GM21529 (cell line): Measurements from ENCODE around the gene DIMT1.

Experiments
- ATAC-seq: cut with Tn5 transposase; IDR thresholded peaks from one replicate; pipeline ENCODE4 v1.9.1; 2021; ENCODE audit not compliant: unreplicated experiment

Gene DIMT1

GRCh38 chr5:62403411-62404250 is at the start of gene DIMT1:
TSS of gene DIMT1 (minus strand) at chr5:62403905. CDS start at chr5:62403772, 133 bp downstream.
- ATAC-seq = peak; percentile 95

GRCh38 chr5:62450259-62450658 is 46.6 kb upstream of the DIMT1 start:
- ATAC-seq = no peak

DNA sequence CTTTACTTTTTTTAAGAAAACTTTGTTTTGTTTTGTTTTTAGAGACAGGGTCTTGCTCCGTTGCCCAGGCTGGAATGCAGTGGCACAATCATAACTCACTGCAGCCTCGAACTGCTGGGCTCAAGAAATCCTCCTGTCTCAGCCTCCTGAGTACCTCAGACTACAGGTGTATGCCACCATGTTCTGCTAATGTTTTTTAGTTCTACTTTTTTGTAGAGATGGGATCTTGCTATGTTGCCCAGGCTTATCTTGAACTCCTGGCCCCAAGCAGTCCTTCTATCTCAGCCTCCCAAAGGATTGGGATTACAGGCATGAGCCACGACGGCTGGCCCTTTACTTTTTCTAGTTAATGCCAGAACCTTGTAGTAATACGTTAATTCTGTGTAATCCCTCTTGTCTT is 44.8 kb upstream of the DIMT1 start:
- ATAC-seq = no peak

- no peak for ATAC-seq
These were observed 28.9 kb upstream of the DIMT1 start for GRCh38 chr5:62432621-62433064.

DNA sequence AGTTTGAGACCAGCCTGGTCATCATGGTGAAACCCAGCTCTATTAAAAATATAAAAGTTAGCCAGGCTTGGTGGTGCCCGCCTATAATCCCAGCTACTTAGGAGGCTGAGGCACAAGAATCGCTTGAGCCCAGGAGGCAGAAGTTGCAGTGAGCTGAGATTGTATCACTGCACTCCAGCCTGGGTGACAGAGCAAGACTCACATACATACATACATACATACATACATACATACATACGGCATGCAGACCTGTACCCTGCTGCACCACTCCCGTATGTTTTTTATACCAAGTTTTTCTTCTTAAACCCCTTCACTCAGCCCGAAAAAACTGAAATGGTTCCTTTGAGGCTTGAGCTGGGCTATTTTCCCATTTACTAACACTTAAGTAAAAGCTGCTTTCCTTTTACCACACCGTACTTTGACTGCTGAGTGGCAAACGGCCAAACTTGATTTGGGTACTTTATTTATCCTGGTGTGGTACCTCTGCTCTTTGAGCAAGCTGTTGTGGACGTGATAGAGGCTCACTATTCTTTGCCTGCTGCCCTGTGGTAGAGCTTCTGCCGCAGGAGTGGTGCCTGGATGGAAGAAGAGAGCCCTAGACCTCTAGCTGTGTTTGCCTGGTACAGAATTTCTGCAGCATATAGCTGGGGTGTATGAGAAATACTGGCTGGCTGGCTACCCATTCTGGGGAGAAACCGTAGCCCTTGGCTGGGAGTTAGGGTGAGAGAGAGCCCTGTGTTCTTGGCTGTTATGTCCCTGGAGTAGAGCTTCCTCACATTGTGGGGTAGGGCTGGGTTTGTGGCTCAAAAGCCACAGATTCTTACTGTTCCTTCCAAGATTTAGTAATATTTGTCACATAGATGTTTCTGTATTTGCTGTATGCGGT is 28.3 kb upstream of the DIMT1 start:
- ATAC-seq = no peak

GRCh38 chr5:62424763-62425162 is 21.1 kb upstream of the DIMT1 start:
- no peak for ATAC-seq

DNA sequence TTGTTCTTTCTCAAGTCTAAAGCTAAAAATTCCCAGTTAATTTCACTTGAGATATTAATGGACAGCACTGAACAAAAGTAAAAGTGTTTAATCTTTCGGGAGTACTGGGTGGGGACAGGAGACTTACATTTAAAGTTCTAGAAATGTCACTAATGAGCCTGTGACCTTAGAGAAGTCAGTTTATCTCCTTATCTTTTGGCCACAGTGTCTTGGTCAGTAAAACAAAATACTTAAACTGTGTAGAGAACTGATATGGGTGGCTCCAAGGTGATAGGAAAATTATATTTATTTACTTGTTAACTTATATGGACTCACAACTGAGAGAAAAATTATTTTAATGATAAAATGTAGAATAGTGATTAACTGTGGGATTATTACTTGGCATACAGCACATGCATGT is 17.7 kb upstream of the DIMT1 start:
- no peak for ATAC-seq

GRCh38 chr5:62419609-62420008 is 15.9 kb upstream of the DIMT1 start:
- no peak for ATAC-seq

GRCh38 chr5:62418462-62419076 is 14.9 kb upstream of the DIMT1 start:
- ATAC-seq = no peak

DNA sequence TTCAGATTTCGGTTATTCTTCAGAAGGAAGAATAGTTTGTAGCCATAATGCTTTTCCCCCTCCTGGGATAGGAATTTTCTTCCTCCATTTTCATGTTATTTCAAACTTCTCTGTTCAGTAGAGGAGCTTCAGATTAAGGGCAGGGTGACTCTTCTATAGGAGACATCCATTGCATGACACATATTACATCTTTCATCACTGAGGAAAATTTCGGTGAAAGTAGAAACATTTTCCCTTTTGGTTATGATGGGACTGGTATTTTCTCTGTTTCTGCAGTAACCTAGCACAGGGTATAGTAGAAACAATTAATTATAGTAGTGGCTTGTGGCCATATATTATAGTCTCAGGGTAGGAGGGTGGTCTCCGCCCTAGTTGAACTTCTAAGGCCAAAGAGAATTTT is 10.0 kb upstream of the DIMT1 start:
- no peak for ATAC-seq

DNA sequence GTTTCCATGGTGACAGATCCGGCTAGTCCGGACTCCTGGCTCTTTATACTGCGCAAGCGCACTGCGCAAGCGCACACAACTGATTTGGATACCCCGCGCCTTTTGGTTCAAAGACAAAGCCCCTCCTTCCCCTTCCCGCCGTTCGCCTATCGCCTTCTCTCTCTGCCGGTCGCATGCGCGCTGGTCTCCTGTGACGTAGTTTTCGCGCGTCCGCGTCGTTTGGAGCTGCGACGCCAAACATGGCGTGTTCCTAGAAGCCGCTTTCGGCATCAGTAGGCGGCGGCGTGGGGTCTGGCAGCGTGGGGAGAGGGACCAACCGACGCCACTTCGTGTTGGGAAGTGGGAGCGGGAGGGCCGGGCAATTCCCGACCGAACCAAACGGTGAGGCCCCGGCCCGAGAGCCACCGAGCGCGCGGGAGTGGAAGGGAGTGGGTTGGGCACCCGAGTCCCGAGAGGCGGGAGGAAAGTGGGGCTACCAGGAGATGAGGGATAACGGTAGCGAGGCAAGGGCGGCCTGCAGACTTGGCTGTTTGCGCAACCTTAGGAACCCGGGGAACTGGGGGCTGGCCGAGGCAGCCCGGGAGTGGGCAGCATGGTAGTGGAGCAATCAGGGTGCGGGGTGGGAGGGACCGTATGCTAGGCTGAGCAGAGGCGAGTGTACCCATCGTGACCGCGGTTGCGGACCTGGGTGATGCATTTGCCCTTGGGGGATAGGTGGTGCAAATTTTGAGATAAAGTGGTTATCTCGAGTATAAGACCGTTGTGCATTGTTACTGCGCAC is 9.0 kb upstream of the DIMT1 start, which contains the start of gene IPO11:
Gene IPO11 (plus strand): TSS at position 215 of the 781 bp plus-strand sequence. CDS start 24,517 bp downstream, outside the sequence.
- peak; percentile 97 for ATAC-seq

DNA sequence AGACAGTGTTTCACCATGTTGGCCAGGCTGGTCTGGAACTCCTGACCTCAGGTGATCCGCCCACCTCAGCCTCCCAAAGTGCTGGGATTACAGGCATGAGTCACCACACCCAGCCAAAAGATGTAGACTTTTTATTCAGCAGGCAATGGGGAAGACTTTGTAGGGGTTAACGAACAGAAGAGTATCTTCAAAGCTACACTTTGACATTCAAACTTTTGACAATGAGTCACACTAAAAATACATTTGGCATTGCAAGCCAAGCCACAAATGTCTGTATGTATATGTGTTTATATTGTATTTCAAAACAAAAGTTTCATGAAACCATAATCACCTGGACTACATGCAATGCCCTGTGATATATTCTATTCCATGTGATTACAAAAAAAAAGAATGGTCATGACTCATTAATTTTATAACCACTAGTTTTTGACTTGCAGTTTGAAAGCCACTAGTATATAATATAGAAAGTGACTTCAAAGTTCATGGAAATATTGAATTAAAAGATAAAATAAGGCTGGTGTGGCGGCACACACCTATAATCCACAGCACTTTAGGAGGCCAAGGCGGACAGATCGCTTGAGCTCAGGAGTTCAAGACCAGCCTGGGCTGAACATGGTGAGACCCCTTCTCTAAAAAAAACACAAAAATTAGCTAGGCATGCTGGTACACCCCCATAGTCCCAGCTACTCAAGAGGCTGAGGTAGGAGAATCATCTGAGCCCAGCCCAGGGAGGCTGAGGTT is 8.3 kb downstream of the DIMT1 start:
- ATAC-seq = no peak

DNA sequence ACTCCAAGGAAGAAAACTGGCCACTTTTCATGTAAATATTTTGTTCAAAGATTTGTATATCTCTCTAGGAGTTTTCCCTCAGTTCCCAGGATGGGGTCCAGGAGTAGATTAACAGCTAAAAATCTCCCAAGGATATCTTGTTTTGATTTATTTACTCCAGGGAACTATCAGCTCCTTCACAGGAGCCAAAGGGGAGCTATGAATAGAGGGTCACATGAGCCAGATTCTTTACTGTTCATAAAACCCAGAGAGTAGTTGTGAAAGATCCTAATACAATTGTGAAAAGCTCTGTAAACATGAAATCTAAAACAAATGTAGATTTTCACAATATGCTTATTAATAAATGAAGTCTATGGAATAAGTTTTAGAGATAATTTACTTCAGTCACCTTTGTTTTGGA is 16.9 kb downstream of the DIMT1 start:
- no peak for ATAC-seq

DNA sequence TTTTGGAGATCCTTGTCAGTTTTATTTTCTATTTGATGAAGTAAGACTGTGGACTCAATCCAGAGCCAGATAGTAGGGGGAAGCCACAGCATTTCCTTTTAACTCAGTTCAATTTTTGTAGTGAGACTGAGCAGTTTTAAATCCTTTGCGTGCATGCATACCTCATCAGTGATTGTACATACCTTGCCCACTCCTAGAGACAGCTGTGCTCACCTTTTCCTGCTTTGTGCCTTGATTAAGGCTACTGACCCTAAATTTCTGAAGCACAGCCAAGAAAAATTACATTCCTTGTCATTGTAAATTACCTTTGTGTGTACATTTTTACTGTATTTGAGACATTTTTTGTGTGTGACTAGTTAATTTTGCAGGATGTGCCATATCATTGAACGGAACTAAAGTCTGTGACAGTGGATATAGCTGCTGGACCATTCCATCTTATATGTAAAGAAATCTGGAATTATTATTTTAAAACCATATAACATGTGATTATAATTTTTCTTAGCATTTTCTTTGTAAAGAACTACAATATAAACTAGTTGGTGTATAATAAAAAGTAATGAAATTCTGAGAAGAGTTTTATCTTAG is 17.8 kb downstream of the DIMT1 start:
- no peak for ATAC-seq

GRCh38 chr5:62385131-62385530 is 18.6 kb downstream of the DIMT1 start:
- no peak for ATAC-seq

DNA sequence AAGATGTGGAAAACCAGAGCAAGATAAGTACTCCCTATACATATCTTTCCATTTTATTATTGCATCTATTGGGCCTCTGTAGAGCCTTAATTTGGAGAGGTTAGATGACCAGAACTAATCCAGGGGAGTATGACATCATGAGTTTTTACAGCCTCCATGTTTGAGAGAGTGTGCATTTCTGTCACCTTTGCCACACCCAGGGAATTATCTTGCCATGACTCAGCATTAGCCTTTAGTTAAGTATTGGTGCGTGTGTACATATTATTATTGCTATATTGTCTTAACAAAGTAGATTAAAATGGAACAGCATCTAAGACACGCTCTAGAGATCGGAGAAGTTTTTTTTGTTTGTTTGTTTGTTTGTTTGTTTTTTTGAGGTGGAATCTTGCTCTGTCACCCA is 27.6 kb downstream of the DIMT1 start:
- ATAC-seq = no peak

DNA sequence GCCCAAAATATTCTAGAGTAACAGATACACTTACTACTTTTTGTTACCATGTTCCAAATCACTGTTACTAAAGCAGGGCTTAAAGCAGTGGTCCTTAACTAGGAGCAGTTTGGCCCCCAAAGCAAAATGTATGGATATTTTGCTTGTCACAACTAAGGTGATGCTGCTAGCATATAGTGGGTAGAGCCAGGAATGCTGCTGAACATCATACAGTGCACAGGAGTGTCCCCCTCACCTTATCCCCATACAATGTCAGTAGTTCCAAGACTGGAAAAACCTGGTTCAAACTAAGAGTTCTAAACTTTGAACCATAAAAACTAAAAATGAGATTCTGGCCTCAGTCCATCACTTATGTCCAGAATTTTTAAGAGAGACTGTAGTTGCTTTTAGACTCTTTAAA is 28.1 kb downstream of the DIMT1 start:
- no peak for ATAC-seq

- ATAC-seq = no peak
These were observed 29.6 kb downstream of the DIMT1 start for GRCh38 chr5:62374090-62374489.

DNA sequence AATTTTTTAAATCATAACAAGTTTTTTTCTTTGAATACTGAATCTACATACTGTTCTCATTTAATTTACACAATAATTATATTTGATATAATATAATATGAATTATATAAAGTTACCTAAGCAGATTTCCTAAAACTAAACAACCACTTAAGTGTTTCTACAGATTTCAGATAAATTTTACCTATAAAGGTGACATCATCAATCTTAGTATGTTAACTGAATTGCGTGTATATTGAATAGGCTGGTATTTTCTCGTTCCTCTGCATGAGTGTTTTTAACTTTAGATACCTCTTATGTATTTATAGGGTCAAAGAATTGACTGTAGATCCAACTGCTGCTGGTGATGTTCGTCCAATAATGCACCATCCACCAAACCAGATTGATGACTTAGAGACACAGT is 30.3 kb downstream of the DIMT1 start:
- ATAC-seq = no peak

DNA sequence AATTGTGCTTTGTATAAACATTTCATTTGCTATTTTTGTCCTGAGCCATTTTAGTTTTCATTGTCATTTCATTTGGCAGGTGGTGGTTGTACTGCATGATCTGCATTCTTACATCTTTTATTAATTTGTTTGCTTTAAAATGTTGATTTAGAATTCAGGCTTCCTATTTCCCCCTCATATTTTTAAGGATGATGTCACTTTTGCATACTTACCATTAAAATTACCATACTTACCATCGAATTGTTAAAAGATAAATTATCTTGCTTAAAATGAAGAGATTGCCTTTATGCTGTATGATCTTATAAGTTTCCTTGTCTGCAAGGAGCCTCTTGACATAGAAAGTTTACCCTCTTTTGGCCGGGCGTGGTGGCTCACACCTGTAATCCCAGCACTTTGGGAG is 31.1 kb downstream of the DIMT1 start:
- no peak for ATAC-seq
